Left lung (tissue), 10 donors: Measurements from ENCODE around the gene B3GALT4. TPM values are rescaled to one million over a fixed set of nuclear protein-coding genes. Genes with fewer than 3 reads are reported as not detected.
A peak's percentile ranks its signal among the peaks of the same experiment; 100 is the strongest.

Experiments used
- ATAC-seq: fragments of 200-7000 bp; cut with Tn5 transposase; one replicate; pipeline ENCODE4 v1.9.1; 2020; ENCODE audit warnings: moderate library complexity
- DNase-seq, 4 donors: peaks; one replicate each; pipeline ENCODE4 v3.0.0-alpha.2; 2013 to 2020
- H3K27ac ChIP-seq, 2 donors: fragments of 200-600 bp; sonication (generic) in 1 of 2; one replicate each; pipeline versions ENCODE4 v1.5.0 to v1.8.0; 2020 to 2021
- H3K27me3 ChIP-seq, 2 donors: fragments of 200-600 bp; sonication (generic) in 1 of 2; one replicate each; pipeline versions ENCODE4 v1.5.0 to v1.8.0; 2020 to 2021
- H3K36me3 ChIP-seq, 2 donors: fragments of 200-600 bp; sonication (generic) in 1 of 2; one replicate each; pipeline versions ENCODE4 v1.5.0 to v1.8.0; 2020 to 2021
- H3K4me1 ChIP-seq, 2 donors: fragments of 200-600 bp; one replicate each; pipeline ENCODE4 v1.8.0; 2021
- H3K4me3 ChIP-seq, 2 donors: fragments of 200-600 bp; sonication (generic) in 1 of 2; one replicate each; pipeline versions ENCODE4 v1.5.0 to v1.8.0; 2020 to 2021; ENCODE audit warnings: mild to moderate bottlenecking in 1 of 2
- H3K9me3 ChIP-seq, 2 donors: fragments of 200-600 bp; sonication (generic) in 1 of 2; one replicate each; pipeline versions ENCODE4 v1.5.0 to v1.8.0; 2020 to 2021
- intact Hi-C, 2 donors: fragments of 100-400 bp; cut with DNase I; formaldehyde crosslinking; loops; one replicate each; pipeline versions ENCODE4 v1.11.2 to v1.14.2; 2022
- polyA plus RNA-seq, 6 donors: library from polyadenylated mRNA; unstranded; fragments of 120-200 nt; gene quantifications; one replicate each; pipeline ENCODE4 v1.2.1, GENCODE V29; 2013; ENCODE audit not compliant: insufficient read length in 6 of 6
- total RNA-seq, 2 donors: library from RNA; stranded (reverse); fragmentation: NEBNext Ultra II Directional; extraction: Animal tissue kit (Norgen Biotek cat#: 25700); gene quantifications; one replicate each; pipeline ENCODE4 v1.2.1, GENCODE V29; 2021
- TF ChIP-seq, protein P1 (sequence below), 2 donors: fragments of 200-600 bp; sonication (generic) in 1 of 2; IDR thresholded peaks; one replicate each; pipeline versions ENCODE4 v1.5.0 to v1.8.0; 2021; ENCODE audit warnings: antibody characterized with exemption in 2 of 2
- donor health status: DM: no; HTN: yes; CAD: no.
- donor health status: DM: no; HTN: no; CAD: no.

Gene B3GALT4
- total and polyA plus RNA-seq, 8 donors = 3.5 to 12.9 (median 4.3) TPM

DNA sequence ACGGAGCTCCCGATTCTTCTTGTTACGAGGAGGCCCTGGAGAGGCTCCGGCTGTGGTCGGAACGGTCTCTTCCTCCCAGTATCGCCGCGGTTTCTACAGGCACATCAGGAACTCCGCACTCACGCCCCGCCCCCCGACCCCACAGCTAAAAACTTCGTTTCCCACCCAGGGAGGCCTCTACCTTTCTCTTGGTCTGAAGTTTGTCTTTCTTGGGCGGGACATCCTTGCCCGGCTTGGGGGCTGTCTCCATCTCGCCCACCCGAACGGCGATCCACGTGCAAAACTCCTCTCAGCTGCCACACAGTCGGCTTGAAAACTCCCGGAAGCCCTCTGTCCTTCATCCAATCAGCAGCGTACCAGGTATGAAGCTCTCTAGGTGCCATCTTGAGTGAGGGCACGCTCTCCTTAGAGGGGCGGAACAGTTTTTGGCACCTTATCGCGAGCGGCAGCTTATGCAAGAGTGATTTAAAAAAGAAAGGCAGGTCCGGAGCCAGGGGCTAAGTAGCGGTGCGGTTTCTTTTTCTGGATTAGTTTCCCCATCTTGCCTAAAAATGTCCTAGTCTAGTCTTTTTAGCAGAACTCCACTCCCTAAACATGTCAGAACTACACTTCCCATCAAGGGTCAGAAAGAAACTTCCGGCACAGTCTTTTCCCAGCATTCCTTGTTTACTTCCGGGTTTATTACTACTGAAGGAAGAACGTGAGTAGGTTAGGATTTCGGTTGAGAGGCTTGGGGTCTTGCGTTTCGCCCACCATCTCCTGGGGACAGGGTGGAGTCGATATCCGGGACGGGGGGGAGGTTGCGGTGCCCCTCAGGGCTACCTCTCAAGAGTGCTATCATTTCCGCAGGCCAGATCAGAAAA lies 12.2 kb downstream of the B3GALT4 start, which contains the start of the genes PFDN6 and WDR46:
PFDN6 (plus strand) TSS at position 681 of the 863 bp plus-strand sequence. CDS start 256 bp downstream, outside the sequence.
WDR46 (minus strand) TSS at position 319 of the 863 bp plus-strand sequence; CDS start at position 250, 69 bp downstream.
- TF ChIP-seq, protein P1, sequence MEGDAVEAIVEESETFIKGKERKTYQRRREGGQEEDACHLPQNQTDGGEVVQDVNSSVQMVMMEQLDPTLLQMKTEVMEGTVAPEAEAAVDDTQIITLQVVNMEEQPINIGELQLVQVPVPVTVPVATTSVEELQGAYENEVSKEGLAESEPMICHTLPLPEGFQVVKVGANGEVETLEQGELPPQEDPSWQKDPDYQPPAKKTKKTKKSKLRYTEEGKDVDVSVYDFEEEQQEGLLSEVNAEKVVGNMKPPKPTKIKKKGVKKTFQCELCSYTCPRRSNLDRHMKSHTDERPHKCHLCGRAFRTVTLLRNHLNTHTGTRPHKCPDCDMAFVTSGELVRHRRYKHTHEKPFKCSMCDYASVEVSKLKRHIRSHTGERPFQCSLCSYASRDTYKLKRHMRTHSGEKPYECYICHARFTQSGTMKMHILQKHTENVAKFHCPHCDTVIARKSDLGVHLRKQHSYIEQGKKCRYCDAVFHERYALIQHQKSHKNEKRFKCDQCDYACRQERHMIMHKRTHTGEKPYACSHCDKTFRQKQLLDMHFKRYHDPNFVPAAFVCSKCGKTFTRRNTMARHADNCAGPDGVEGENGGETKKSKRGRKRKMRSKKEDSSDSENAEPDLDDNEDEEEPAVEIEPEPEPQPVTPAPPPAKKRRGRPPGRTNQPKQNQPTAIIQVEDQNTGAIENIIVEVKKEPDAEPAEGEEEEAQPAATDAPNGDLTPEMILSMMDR (IDR thresholded peaks at IDR 0.05) = no peak
- DNase-seq (peak; percentile 76 to 95 (median 88)), ATAC-seq (peak; percentile 98)
- no peaks in the 10 kb centered on the region for H3K9me3 ChIP-seq
- H3K36me3 ChIP-seq = peaks cover 0 to 71% of the 10 kb centered on the region in 2 donors
- peak within 1 kb of the TSS; percentile 68 to 77 for H3K27ac ChIP-seq
- peak within 1 kb of the TSS; percentile 66 to 83 for H3K4me3 ChIP-seq
- no peaks in the 10 kb centered on the region for H3K27me3 ChIP-seq
- intact Hi-C loops = no loop called here
- H3K4me1 ChIP-seq = peaks cover 14 to 38% of the 10 kb centered on the region in 2 donors

DNA sequence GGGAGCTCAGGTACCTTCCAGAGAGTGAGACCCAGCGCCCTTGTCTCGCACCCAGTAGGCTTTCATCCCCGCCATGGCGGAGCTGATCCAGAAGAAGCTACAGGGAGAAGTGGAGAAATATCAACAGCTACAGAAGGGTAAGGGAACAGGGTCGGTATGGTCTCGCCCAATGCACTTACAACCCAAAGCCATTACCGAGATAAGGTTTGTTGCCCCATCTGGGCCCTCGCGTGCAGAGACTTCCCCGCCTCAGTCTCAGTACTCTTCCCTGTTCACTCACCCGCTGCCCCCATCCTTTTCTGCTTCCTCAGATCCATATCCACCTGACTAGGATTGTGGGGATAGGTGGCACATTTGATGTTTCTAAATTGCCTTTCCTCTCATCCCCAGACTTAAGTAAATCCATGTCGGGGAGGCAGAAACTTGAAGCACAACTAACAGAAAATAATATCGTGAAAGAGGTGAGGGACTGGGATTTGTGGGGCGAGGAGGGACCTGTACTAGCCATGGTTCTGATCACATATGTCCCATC lies 12.9 kb downstream of the B3GALT4 start:
- DNase-seq (no peak), ATAC-seq (peak; percentile 13)
- intact Hi-C loops = no loop called here
- peaks cover 14 to 38% of the 10 kb centered on the region in 2 donors for H3K4me1 ChIP-seq
- H3K27me3 ChIP-seq = no peaks in the 10 kb centered on the region
- peak overlapping the region; percentile 68 to 77 for H3K27ac ChIP-seq
- TF ChIP-seq, protein P1 (IDR thresholded peaks at IDR 0.05) = no peak
- H3K36me3 ChIP-seq = peaks cover 0 to 71% of the 10 kb centered on the region in 2 donors
- peak overlapping the region; percentile 66 to 83 for H3K4me3 ChIP-seq
- H3K9me3 ChIP-seq = no peaks in the 10 kb centered on the region

DNA sequence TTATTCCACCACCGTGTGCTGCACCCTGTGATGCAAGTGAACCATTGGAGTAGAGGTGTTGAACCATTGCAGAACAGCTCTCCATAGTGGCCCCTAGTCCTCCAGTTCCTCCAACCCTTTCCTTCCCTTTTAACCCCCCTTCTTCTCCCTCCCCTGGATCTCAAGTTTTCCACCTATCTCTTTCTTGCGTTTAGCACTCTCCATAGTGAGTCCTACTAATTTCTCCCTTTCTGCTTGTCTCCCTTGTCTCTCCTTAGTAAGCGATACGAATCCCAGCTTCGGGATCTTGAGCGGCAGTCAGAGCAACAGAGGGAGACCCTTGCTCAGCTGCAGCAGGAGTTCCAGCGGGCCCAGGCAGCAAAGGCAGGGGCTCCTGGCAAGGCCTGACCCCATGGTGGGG lies 13.5 kb downstream of the B3GALT4 start:
- H3K27ac ChIP-seq = no peak overlapping the region
- TF ChIP-seq, protein P1 (IDR thresholded peaks at IDR 0.05) = no peak
- H3K36me3 ChIP-seq = peaks cover 0 to 71% of the 10 kb centered on the region in 2 donors
- peaks cover 14 to 42% of the 10 kb centered on the region in 2 donors for H3K4me1 ChIP-seq
- H3K9me3 ChIP-seq = no peaks in the 10 kb centered on the region
- no peaks in the 10 kb centered on the region for H3K27me3 ChIP-seq
- DNase-seq (no peak), ATAC-seq (no peak)
- peak overlapping the region in 1 of 2 donors; percentile 83 for H3K4me3 ChIP-seq
- intact Hi-C loops = no loop called here

DNA sequence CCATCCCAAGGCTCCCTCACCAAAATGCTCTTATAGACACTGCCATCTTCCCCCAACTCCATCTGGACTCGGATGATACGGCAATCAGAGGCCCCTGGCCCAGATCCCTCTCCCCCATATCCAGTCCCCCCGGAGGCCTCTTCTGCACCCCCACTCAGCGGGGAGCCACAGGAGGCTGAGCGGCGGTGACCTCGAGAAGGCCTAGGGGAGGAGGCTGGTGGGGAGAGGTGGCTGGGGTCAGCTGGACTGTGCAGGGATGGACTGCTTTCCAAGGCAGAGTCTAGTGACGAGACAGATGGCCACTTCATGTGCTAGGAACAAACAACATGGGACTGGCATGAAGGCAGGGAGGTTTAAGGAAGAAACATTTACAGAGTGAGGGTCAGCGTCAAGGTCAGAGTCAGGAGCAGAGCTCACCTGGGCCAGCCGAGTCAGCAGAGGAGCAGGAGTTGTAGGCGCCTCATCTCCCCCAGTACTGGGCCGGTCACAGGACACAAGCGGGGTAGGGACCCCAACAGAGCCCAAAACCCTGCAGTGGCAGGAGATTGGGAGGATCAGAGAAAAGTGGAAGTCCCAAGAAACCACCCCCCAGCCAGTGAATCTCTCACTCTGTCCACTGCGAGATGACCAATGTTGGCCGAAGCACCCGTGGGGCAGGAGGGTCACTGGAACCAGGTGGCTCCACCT lies 16.2 kb downstream of the B3GALT4 start:
- ATAC-seq (no peak), DNase-seq (peak in 1 of 4 donors; percentile 47)
- H3K4me1 ChIP-seq = peaks cover 18 to 51% of the 10 kb centered on the region in 2 donors
- peaks cover 0 to 62% of the 10 kb centered on the region in 2 donors for H3K36me3 ChIP-seq
- no peak overlapping the region for H3K27ac ChIP-seq
- H3K9me3 ChIP-seq = no peaks in the 10 kb centered on the region
- intact Hi-C loops = no loop called here
- no peak overlapping the region for H3K4me3 ChIP-seq
- no peaks in the 10 kb centered on the region for H3K27me3 ChIP-seq
- TF ChIP-seq, protein P1 (IDR thresholded peaks at IDR 0.05) = no peak
